ENCODE data around the gene YTHDF1.
A peak's percentile ranks its signal among the peaks of the same experiment; 100 is the strongest.

The YTHDF1 gene

DNA sequence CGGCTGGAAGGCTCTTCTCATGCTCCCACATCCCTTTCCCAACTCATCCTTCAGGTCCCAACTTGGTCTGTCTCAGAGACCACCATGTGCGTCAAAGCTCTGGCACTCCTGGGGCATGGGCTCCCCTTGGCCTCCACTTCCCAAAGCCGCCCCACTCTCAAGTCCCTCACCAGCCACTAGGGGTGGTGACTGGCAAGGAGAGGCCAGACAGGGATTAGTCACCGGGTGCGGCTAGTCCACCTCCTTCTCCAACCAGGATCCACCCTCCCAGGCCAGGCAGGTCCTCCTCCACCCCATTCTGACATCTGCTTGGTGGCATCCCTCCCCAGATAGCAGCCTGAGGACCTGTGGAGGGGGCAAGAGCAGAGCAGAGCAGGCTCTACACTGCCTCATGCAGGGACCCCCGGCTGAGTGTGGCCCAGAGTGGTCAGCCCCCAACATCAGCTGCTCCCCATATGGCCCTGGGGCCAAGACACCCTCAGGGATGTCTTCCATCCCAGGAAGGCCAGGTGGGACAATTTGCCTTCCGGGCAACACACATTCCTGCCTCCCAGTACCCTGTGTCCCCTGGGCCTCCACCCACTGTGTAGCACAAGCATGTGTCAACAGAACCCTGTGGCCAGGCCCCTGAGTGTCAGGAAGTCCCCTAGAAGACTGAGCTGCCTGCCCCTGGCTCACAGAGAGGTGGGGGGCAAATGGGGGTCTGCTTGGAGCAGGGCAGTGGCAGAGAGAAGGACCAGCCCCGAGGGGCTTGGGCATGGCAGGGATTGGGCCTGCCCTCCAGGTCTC is 29.2 kb downstream of the YTHDF1 start:
- CTCF ChIA-PET = interaction anchor here (0.7 kb wide), 1 partner anchor 29 kb away, joined by 4 read pairs; the partner anchor contains the start of gene YTHDF1
- no peaks in the 10 kb centered on the region for H3K4me1 ChIP-seq (ENCODE audit: control insufficient read depth, insufficient read depth, low read length)
- TF ChIP-seq GLIS1 (tag by site-specific recombination; IDR thresholded peaks at IDR 0.05) (peak; percentile 64), GLIS2 (tag by site-specific recombination; IDR thresholded peaks at IDR 0.05) (peak; percentile 30; the same call in 1 of the 2 replicates), ZNF398 (tag by site-specific recombination; IDR thresholded peaks at IDR 0.05) (peak; percentile 13; the same call in 1 of the 2 replicates), ZNF600 (tag by site-specific recombination; IDR thresholded peaks at IDR 0.05) (peak; percentile 57; the same call in 1 of the 2 replicates), ZNF155 (tag by site-specific recombination; IDR thresholded peaks at IDR 0.05) (no peak), ZNF561 (tag by site-specific recombination; IDR thresholded peaks at IDR 0.05; ENCODE audit: borderline replicate concordance) (no peak), HOXD13 (CRISPR knock-in tag; IDR thresholded peaks at IDR 0.05; ENCODE audit: borderline replicate concordance) (no peak), ZIC2 (tag by site-specific recombination; IDR thresholded peaks at IDR 0.05) (peak; percentile 23; the same call in 1 of the 2 replicates), KLF1 (tag by site-specific recombination; IDR thresholded peaks at IDR 0.05) (peak; percentile 98), ZNF585B (tag by site-specific recombination; IDR thresholded peaks at IDR 0.05) (no peak), ZNF677 (tag by site-specific recombination; IDR thresholded peaks at IDR 0.05) (no peak), CTCF (tag by site-specific recombination; IDR thresholded peaks at IDR 0.05) (0 out of 2 replicates have a peak, but pooled peaks have one; percentile 13), ZNF274 (IDR thresholded peaks at IDR 0.05; ENCODE audit: low read length) (no peak), ZNF274 (tag by site-specific recombination; IDR thresholded peaks at IDR 0.05; ENCODE audit: borderline replicate concordance) (no peak)
- TF ChIP-seq, protein P1, sequence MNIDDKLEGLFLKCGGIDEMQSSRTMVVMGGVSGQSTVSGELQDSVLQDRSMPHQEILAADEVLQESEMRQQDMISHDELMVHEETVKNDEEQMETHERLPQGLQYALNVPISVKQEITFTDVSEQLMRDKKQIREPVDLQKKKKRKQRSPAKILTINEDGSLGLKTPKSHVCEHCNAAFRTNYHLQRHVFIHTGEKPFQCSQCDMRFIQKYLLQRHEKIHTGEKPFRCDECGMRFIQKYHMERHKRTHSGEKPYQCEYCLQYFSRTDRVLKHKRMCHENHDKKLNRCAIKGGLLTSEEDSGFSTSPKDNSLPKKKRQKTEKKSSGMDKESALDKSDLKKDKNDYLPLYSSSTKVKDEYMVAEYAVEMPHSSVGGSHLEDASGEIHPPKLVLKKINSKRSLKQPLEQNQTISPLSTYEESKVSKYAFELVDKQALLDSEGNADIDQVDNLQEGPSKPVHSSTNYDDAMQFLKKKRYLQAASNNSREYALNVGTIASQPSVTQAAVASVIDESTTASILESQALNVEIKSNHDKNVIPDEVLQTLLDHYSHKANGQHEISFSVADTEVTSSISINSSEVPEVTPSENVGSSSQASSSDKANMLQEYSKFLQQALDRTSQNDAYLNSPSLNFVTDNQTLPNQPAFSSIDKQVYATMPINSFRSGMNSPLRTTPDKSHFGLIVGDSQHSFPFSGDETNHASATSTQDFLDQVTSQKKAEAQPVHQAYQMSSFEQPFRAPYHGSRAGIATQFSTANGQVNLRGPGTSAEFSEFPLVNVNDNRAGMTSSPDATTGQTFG (tag by site-specific recombination; IDR thresholded peaks at IDR 0.05; ENCODE audit: borderline replicate concordance) = no peak
- TF ChIP-seq, protein P2, sequence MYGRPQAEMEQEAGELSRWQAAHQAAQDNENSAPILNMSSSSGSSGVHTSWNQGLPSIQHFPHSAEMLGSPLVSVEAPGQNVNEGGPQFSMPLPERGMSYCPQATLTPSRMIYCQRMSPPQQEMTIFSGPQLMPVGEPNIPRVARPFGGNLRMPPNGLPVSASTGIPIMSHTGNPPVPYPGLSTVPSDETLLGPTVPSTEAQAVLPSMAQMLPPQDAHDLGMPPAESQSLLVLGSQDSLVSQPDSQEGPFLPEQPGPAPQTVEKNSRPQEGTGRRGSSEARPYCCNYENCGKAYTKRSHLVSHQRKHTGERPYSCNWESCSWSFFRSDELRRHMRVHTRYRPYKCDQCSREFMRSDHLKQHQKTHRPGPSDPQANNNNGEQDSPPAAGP (tag by site-specific recombination; IDR thresholded peaks at IDR 0.05) = peak; percentile 75
- POLR2A ChIA-PET = no interaction called here
- H3K9me3 ChIP-seq (ENCODE audit: control insufficient read depth, insufficient read depth, low read depth, low read length) = no peaks in the 10 kb centered on the region
- no peak overlapping the region for H3K27ac ChIP-seq (ENCODE audit: extremely low read depth, low read depth, low read length)
- no peaks in the 10 kb centered on the region for H3K36me3 ChIP-seq (ENCODE audit: control insufficient read depth in 2 of 2, insufficient read depth in 1 of 2, low read length in 2 of 2)
- no peak overlapping the region for H3K4me3 ChIP-seq (ENCODE audit: low read depth, low read length)

GRCh38 chr20:63186084-63186483 is 29.8 kb downstream of the YTHDF1 start:
- H3K4me3 ChIP-seq (ENCODE audit: low read depth, low read length) = no peak overlapping the region
- no peaks in the 10 kb centered on the region for H3K36me3 ChIP-seq (ENCODE audit: control insufficient read depth in 2 of 2, insufficient read depth in 1 of 2, low read length in 2 of 2)
- POLR2A ChIA-PET = no interaction called here
- CTCF ChIA-PET = interaction anchor here (0.7 kb wide), 1 partner anchor 30 kb away, joined by 4 read pairs; the partner anchor contains the start of gene YTHDF1
- H3K9me3 ChIP-seq (ENCODE audit: control insufficient read depth, insufficient read depth, low read depth, low read length) = no peaks in the 10 kb centered on the region
- no peaks in the 10 kb centered on the region for H3K4me1 ChIP-seq (ENCODE audit: control insufficient read depth, insufficient read depth, low read length)
- no peak overlapping the region for H3K27ac ChIP-seq (ENCODE audit: extremely low read depth, low read depth, low read length)
- TF ChIP-seq ZFP3 (tag by site-specific recombination; IDR thresholded peaks at IDR 0.05; ENCODE audit: low read depth) (no peak), ZNF280D (tag by site-specific recombination; IDR thresholded peaks at IDR 0.05) (no peak), ZNF600 (tag by site-specific recombination; IDR thresholded peaks at IDR 0.05) (no peak), ZNF292 (tag by site-specific recombination; IDR thresholded peaks at IDR 0.05; ENCODE audit: borderline replicate concordance, low read depth) (no peak), ZEB2 (tag by site-specific recombination; IDR thresholded peaks at IDR 0.05) (no peak)
- TF ChIP-seq, protein P1 (tag by site-specific recombination; IDR thresholded peaks at IDR 0.05; ENCODE audit: borderline replicate concordance) = no peak
